Astrocyte (in vitro differentiated cells and primary cell): ENCODE data around the gene MAP4K4. TPM values are rescaled to one million over a fixed set of nuclear protein-coding genes. Genes with fewer than 3 reads are reported as not detected.

Experiments used
- DNase-seq: peaks from one replicate; pipeline ENCODE4 v3.0.0-alpha.2; 2010; ENCODE audit warnings: low read depth
- FAIRE-seq: peaks from 2 replicates; lab custom pipeline; 2011; peaks lifted over from hg19 to GRCh38; lab: Jason Lieb, UNC
- H2AFZ ChIP-seq: 2 replicates; pipeline ENCODE4 v1.6.0; 2012; ENCODE audit warnings: low read depth, low read length, inconsistent platforms
- H3K27ac ChIP-seq: 2 replicates; pipeline ENCODE4 v1.5.1; 2011; ENCODE audit warnings: low read depth, low read length, inconsistent platforms
- H3K27me3 ChIP-seq: 2 replicates; pipeline ENCODE4 v1.6.0; 2011; ENCODE audit warnings: low read length, inconsistent platforms; ENCODE audit not compliant: insufficient read depth
- H3K36me3 ChIP-seq: 2 replicates; pipeline ENCODE4 v1.5.1; 2011; ENCODE audit warnings: low read length, inconsistent platforms; ENCODE audit not compliant: insufficient read depth
- H3K4me1 ChIP-seq: 2 replicates; pipeline ENCODE4 v1.5.1; 2011; ENCODE audit warnings: low read length, inconsistent platforms; ENCODE audit not compliant: insufficient read depth
- H3K4me2 ChIP-seq: 2 replicates; pipeline ENCODE4 v1.6.0; 2012; ENCODE audit warnings: low read length, inconsistent platforms
- H3K4me3 ChIP-seq: 2 replicates; pipeline ENCODE4 v1.5.1; 2011; ENCODE audit warnings: low read depth, mild to moderate bottlenecking, low read length, inconsistent platforms; ENCODE audit not compliant: insufficient read depth
- H3K79me2 ChIP-seq: 2 replicates; pipeline ENCODE4 v1.6.0; 2012; ENCODE audit warnings: mild to moderate bottlenecking, low read length, inconsistent platforms; ENCODE audit not compliant: insufficient read depth
- H3K9ac ChIP-seq: 2 replicates; pipeline ENCODE4 v1.6.0; 2012; ENCODE audit warnings: mild to moderate bottlenecking, low read length, inconsistent platforms
- H3K9me3 ChIP-seq: 2 replicates; pipeline ENCODE4 v1.5.1; 2012; ENCODE audit warnings: low read depth, mild to moderate bottlenecking, low read length, inconsistent platforms; ENCODE audit not compliant: insufficient read depth
- H4K20me1 ChIP-seq: 2 replicates; pipeline ENCODE4 v1.6.0; 2012; ENCODE audit warnings: low read length, inconsistent platforms; ENCODE audit not compliant: insufficient read depth
- H3K27ac Mint-ChIP-seq: one replicate; pipeline ENCODE4 v1.8.0; 2021; ENCODE audit warnings: mild to moderate bottlenecking, mixed read lengths; ENCODE audit not compliant: unreplicated experiment
- H3K27me3 Mint-ChIP-seq: one replicate; pipeline ENCODE4 v1.8.0; 2021; ENCODE audit warnings: low read depth, mixed read lengths; ENCODE audit not compliant: unreplicated experiment
- H3K36me3 Mint-ChIP-seq: one replicate; pipeline ENCODE4 v1.8.0; 2021; ENCODE audit warnings: low read depth, mixed read lengths; ENCODE audit not compliant: unreplicated experiment
- H3K4me1 Mint-ChIP-seq: one replicate; pipeline ENCODE4 v1.8.0; 2021; ENCODE audit warnings: low read depth, mixed read lengths; ENCODE audit not compliant: unreplicated experiment
- H3K4me3 Mint-ChIP-seq: one replicate; pipeline ENCODE4 v1.8.0; 2021; ENCODE audit warnings: mild to moderate bottlenecking, moderate library complexity, mixed read lengths; ENCODE audit not compliant: unreplicated experiment
- H3K9me3 Mint-ChIP-seq: one replicate; pipeline ENCODE4 v1.8.0; 2021; ENCODE audit warnings: mild to moderate bottlenecking, mixed read lengths; ENCODE audit not compliant: unreplicated experiment
- EZH2 ChIP-seq: IDR thresholded peaks from 2 replicates; pipeline ENCODE4 v1.6.1; 2012; ENCODE audit warnings: mild to moderate bottlenecking, low read length, inconsistent platforms; ENCODE audit not compliant: insufficient read depth
- total RNA-seq: library from RNA; stranded (reverse); gene quantifications from 2 replicates; pipeline ENCODE4 v1.2.1, GENCODE V29; 2021
- TF ChIP-seq, protein P1 (sequence below): IDR thresholded peaks from 2 replicates; pipeline ENCODE4 v1.5.1; 2011; ENCODE audit warnings: low read depth, mild to moderate bottlenecking, inconsistent platforms, low read length, moderate library complexity; ENCODE audit not compliant: insufficient read depth

The MAP4K4 gene
- total RNA-seq, 1 donor from 2014 or later: 231 TPM

- H3K4me2 ChIP-seq: no peak overlapping the region
- peaks cover 28% of the 10 kb centered on the region for H3K4me1 ChIP-seq
- H3K36me3 ChIP-seq: no peaks in the 10 kb centered on the region
- no peaks in the 10 kb centered on the region for H3K27me3 Mint-ChIP-seq
- H3K36me3 Mint-ChIP-seq: peaks cover 4% of the 10 kb centered on the region
- TF ChIP-seq, protein P1, sequence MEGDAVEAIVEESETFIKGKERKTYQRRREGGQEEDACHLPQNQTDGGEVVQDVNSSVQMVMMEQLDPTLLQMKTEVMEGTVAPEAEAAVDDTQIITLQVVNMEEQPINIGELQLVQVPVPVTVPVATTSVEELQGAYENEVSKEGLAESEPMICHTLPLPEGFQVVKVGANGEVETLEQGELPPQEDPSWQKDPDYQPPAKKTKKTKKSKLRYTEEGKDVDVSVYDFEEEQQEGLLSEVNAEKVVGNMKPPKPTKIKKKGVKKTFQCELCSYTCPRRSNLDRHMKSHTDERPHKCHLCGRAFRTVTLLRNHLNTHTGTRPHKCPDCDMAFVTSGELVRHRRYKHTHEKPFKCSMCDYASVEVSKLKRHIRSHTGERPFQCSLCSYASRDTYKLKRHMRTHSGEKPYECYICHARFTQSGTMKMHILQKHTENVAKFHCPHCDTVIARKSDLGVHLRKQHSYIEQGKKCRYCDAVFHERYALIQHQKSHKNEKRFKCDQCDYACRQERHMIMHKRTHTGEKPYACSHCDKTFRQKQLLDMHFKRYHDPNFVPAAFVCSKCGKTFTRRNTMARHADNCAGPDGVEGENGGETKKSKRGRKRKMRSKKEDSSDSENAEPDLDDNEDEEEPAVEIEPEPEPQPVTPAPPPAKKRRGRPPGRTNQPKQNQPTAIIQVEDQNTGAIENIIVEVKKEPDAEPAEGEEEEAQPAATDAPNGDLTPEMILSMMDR: no peak
- no peak for TF ChIP-seq EZH2
- H3K9me3 Mint-ChIP-seq: no peaks in the 10 kb centered on the region
- no peak overlapping the region for H3K9ac ChIP-seq
- H2AFZ ChIP-seq: no peak overlapping the region
- DNase-seq: no peak
- H3K27ac Mint-ChIP-seq: no peak overlapping the region
- no peak overlapping the region for H3K27ac ChIP-seq
- H4K20me1 ChIP-seq: peaks cover 98% of the 10 kb centered on the region
- H3K4me3 ChIP-seq: no peak overlapping the region
- H3K79me2 ChIP-seq: peaks cover 100% of the 10 kb centered on the region
- no peaks in the 10 kb centered on the region for H3K9me3 ChIP-seq
- no peaks in the 10 kb centered on the region for H3K27me3 ChIP-seq
- H3K4me1 Mint-ChIP-seq: peaks cover 65% of the 10 kb centered on the region
- no peak for FAIRE-seq
- no peak overlapping the region for H3K4me3 Mint-ChIP-seq
Measured at GRCh38 chr2:101731221-101732054, 33.9 kb downstream of the MAP4K4 start.

DNA sequence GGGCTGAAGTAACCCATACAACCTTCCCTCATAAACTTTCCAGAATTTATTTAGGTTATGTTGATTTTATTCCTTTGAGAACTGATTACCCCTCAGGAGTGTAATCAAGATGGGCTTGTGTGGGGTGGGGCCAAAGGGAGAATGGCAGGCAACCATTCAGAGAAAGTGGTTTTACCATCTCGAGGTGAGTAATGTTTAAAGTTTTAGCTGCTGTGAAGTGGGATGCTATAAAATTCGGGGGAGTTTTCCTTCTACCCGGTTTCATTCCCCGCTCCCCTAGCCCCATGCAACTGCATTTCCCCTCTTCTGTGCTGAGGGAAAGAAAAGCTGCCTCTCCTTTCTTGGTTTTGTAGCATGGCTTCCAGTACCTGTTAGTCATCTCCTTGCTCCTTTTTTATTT, 34.7 kb downstream of the MAP4K4 start:
- no peak overlapping the region for H3K4me3 Mint-ChIP-seq
- H3K4me1 Mint-ChIP-seq: peaks cover 67% of the 10 kb centered on the region
- no peak for TF ChIP-seq EZH2
- TF ChIP-seq, protein P1: no peak
- no peaks in the 10 kb centered on the region for H3K27me3 Mint-ChIP-seq
- Histone ChIP-seq H3K9me3 (no peaks in the 10 kb centered on the region), H4K20me1 (peaks cover 98% of the 10 kb centered on the region), H3K27me3 (no peaks in the 10 kb centered on the region), H3K4me2 (no peak overlapping the region), H3K79me2 (peaks cover 100% of the 10 kb centered on the region), H3K36me3 (no peaks in the 10 kb centered on the region), H3K4me3 (no peak overlapping the region), H3K27ac (no peak overlapping the region), H3K9ac (no peak overlapping the region), H3K4me1 (peaks cover 35% of the 10 kb centered on the region), H2AFZ (no peak overlapping the region)
- peaks cover 4% of the 10 kb centered on the region for H3K36me3 Mint-ChIP-seq
- FAIRE-seq: no peak
- no peak overlapping the region for H3K27ac Mint-ChIP-seq
- no peak for DNase-seq
- H3K9me3 Mint-ChIP-seq: no peaks in the 10 kb centered on the region

- H3K36me3 Mint-ChIP-seq: peaks cover 4% of the 10 kb centered on the region
- Histone ChIP-seq H3K27me3 (no peaks in the 10 kb centered on the region), H3K9me3 (no peaks in the 10 kb centered on the region), H3K36me3 (no peaks in the 10 kb centered on the region), H4K20me1 (peaks cover 97% of the 10 kb centered on the region), H3K4me3 (no peak overlapping the region), H3K9ac (no peak overlapping the region), H3K27ac (no peak overlapping the region), H3K79me2 (peaks cover 99% of the 10 kb centered on the region), H2AFZ (no peak overlapping the region), H3K4me2 (no peak overlapping the region), H3K4me1 (peaks cover 39% of the 10 kb centered on the region)
- H3K9me3 Mint-ChIP-seq: no peaks in the 10 kb centered on the region
- DNase-seq (no peak), FAIRE-seq (no peak)
- H3K4me1 Mint-ChIP-seq: peaks cover 68% of the 10 kb centered on the region
- no peak overlapping the region for H3K4me3 Mint-ChIP-seq
- TF ChIP-seq, protein P1: no peak
- no peak for TF ChIP-seq EZH2
- H3K27ac Mint-ChIP-seq: peak overlapping the region; percentile 21
- no peaks in the 10 kb centered on the region for H3K27me3 Mint-ChIP-seq
Measured at GRCh38 chr2:101732773-101733256, 35.3 kb downstream of the MAP4K4 start.
